OCI-LY3 (cell line): ENCODE data around the gene LHX5.

ENCODE experiments used
- H2AFZ ChIP-seq: fragments of 200-600, 300-600 bp; shearing (Covaris generic); 2 replicates; pipeline ENCODE4 v1.6.0; 2014; ENCODE audit warnings: antibody characterized with exemption, low read depth, low read length
- H3K27ac ChIP-seq: fragments of 200-600, 300-600 bp; sonication (generic); 2 replicates; pipeline ENCODE4 v1.5.1; 2014; ENCODE audit warnings: mild to moderate bottlenecking, low read length, moderate library complexity, mixed read lengths
- H3K27me3 ChIP-seq: fragments of 200-600, 300-600 bp; sonication (generic); 2 replicates; pipeline ENCODE4 v1.6.1; 2014; ENCODE audit warnings: low read depth, low read length, mixed read lengths
- H3K36me3 ChIP-seq: fragments of 200-600, 300-600 bp; sonication (generic); replicated peaks from 2 replicates; pipeline ENCODE3; 2014; ENCODE audit warnings: low read depth, low read length, mixed read lengths
- H3K4me1 ChIP-seq: fragments of 300-600, 200-600 bp; sonication (generic); 2 replicates; pipeline ENCODE4 v1.6.1; 2014; ENCODE audit warnings: low read length, mixed read lengths
- H3K4me2 ChIP-seq: fragments of 200-600, 300-600 bp; sonication (generic); 2 replicates; pipeline ENCODE4 v1.6.1; 2014; ENCODE audit warnings: low read length, mixed read lengths
- H3K4me3 ChIP-seq: fragments of 300-600, 200-600 bp; sonication (generic); 2 replicates; pipeline ENCODE4 v1.5.1; 2014; ENCODE audit warnings: antibody characterized with exemption, mild to moderate bottlenecking, low read length, moderate library complexity
- H3K79me2 ChIP-seq: fragments of 300-600, 200-600 bp; shearing (Covaris generic); 2 replicates; pipeline ENCODE4 v1.6.1; 2014; ENCODE audit warnings: mild to moderate bottlenecking, low read length, mixed read lengths
- H3K9ac ChIP-seq: fragments of 300-600, 200-600 bp; shearing (Covaris generic); 2 replicates; pipeline ENCODE4 v1.6.0; 2014; ENCODE audit warnings: mild to moderate bottlenecking, low read length, moderate library complexity
- H3K9me3 ChIP-seq: fragments of 200-600, 300-600 bp; shearing (Covaris generic); 2 replicates; pipeline ENCODE4 v1.6.1; 2014; ENCODE audit warnings: low read length, mixed read lengths; ENCODE audit not compliant: insufficient read depth
- H4K20me1 ChIP-seq: fragments of 200-600, 300-600 bp; sonication (generic); 2 replicates; pipeline ENCODE4 v1.6.1; 2016; ENCODE audit warnings: low read length, mixed read lengths; ENCODE audit not compliant: insufficient read depth
- CTCF ChIP-seq: fragments of 200-600, 300-600 bp; sonication (generic); IDR thresholded peaks from 2 replicates; pipeline ENCODE4 v1.5.1; 2014; ENCODE audit warnings: antibody characterized with exemption, low read length, low read depth
- EZH2phosphoT487 ChIP-seq: fragments of 200-600 bp; shearing (Covaris generic); IDR thresholded peaks from 2 replicates; pipeline ENCODE4 v1.6.1; 2018; ENCODE audit warnings: antibody characterized with exemption, mixed run types, low read depth

The LHX5 gene

GRCh38 chr12:113425960-113426453 is 45.7 kb downstream of the LHX5 start:
- Histone ChIP-seq H3K36me3 (no peaks in the 10 kb centered on the region), H3K27ac (no peak overlapping the region), H3K79me2 (no peaks in the 10 kb centered on the region), H3K4me1 (peaks cover 31% of the 10 kb centered on the region), H3K9me3 (no peaks in the 10 kb centered on the region), H3K4me3 (peak overlapping the region; percentile 67), H4K20me1 (peaks cover 6% of the 10 kb centered on the region; the same call in 1 of the 2 replicates), H3K9ac (no peak overlapping the region), H3K4me2 (peak overlapping the region; percentile 95), H3K27me3 (peaks cover 70% of the 10 kb centered on the region), H2AFZ (no peak overlapping the region)
- TF ChIP-seq CTCF (no peak), EZH2phosphoT487 (no peak)

GRCh38 chr12:113424915-113425823 is 46.5 kb downstream of the LHX5 start:
- H3K4me2 ChIP-seq = peak overlapping the region; percentile 95
- H3K4me3 ChIP-seq = peak overlapping the region; percentile 67
- H3K27ac ChIP-seq = no peak overlapping the region

DNA sequence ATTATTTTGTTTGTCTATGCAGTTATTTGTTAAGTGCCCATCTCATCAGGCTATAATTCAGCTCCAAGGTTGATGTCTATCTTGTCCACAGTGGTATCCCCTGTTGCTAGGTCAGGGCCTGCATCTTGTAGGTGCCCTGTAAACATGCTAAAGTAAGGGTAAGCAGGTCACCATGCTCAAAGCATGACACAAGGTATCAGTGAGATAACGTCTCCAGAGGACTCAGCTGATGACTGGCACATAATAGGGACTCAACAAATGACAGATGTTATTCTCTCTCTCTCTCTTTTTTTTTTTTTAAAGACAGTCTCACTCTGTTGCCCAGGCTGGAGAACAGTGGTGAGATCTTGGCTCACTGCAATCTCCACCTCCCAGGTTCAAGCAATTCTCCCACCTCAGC is 47.2 kb downstream of the LHX5 start:
- Histone ChIP-seq H3K79me2 (no peaks in the 10 kb centered on the region), H3K4me1 (peaks cover 40% of the 10 kb centered on the region), H2AFZ (no peak overlapping the region), H3K9me3 (no peaks in the 10 kb centered on the region), H3K4me3 (no peak overlapping the region), H3K4me2 (no peak overlapping the region), H3K9ac (no peak overlapping the region), H3K36me3 (no peaks in the 10 kb centered on the region), H4K20me1 (peaks cover 6% of the 10 kb centered on the region; the same call in 1 of the 2 replicates), H3K27me3 (peaks cover 65% of the 10 kb centered on the region), H3K27ac (no peak overlapping the region)
- TF ChIP-seq CTCF = no peak
- no peak for TF ChIP-seq EZH2phosphoT487

More at GRCh38 chr12:113424915-113425823, 46.5 kb downstream of the LHX5 start:
- Histone ChIP-seq H3K27me3 (peaks cover 71% of the 10 kb centered on the region), H2AFZ (no peak overlapping the region), H3K9me3 (no peaks in the 10 kb centered on the region), H3K36me3 (no peaks in the 10 kb centered on the region), H4K20me1 (peaks cover 6% of the 10 kb centered on the region; the same call in 1 of the 2 replicates), H3K4me1 (peaks cover 40% of the 10 kb centered on the region), H3K9ac (no peak overlapping the region), H3K79me2 (no peaks in the 10 kb centered on the region)
- TF ChIP-seq EZH2phosphoT487 (no peak), CTCF (peak; percentile 77)
